Activated CD4-positive, alpha-beta T cell treated with anti-CD3 and anti-CD28 coated beads, Interleukin-2, amount 50 U/mL, for 4 hours (primary cell): ENCODE data around the gene PDGFB.

Experiments used
- DNase-seq, 2 experiments: peaks; one replicate each; pipeline ENCODE4 v3.0.0-alpha.2; 2020

Gene PDGFB

DNA sequence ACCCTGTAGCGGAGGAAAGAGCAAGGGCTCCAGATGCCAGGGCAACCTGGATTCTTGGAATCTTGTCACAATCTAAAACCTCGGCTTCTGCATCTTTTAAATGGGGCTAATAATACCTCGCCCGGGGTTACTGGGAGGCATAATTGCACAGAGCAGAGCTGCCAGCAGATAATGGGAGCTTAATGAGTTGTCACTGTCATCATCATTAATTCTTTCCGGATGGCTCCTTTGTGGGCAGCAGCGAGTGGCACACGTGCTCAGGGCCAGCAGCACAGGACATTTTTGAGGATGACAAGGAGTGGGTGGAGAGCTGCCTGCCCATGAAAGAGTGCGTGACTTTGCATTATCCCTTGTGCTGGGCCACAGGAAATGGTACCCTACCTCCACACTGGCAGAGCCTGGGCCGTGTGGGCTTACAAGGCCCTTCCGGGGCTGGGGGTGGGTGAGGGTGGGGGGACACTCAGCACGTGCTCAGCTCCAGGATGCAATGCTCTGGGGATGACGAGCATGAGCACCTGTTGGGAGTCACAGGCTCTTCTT, 5.7 kb downstream of the PDGFB start:
- no peak for DNase-seq

DNA sequence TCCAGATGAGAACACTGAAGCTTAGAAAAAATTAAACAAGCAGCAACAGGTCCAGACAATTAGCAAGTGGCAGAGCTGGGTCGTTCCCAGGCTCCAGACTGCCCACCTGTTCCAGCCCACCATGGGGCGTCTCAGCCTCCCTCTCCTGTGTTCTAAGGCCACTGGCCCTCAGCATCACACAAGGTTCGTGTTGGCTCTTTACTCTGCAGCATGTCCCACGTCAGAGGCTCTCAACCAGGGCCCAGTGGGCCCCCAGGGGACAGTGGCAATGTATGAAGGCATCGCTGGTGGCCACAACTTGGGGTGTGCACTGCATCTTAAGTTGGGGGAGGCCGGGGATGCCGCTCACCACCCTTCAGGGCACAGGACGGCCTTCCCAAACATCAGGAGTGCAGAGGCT, 6.2 kb downstream of the PDGFB start:
- no peak for DNase-seq

DNA sequence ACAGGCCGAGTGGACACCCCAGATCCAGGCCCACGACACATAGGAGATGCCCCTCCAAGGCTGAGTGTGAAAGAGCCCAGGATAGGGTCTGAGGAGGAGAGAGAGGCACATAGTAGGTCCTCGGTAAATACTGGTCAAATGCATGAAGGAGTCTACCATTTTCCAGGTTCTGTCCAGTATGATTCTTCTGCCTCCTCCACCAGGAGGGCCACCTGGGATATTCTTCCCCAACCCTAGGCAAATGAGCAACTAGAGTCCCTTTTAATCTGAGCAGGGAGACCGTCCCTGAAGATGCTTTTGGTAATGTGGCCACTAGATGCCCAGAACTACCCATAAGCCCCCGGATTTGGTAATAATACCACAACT, 6.7 kb downstream of the PDGFB start:
- no peak for DNase-seq

DNA sequence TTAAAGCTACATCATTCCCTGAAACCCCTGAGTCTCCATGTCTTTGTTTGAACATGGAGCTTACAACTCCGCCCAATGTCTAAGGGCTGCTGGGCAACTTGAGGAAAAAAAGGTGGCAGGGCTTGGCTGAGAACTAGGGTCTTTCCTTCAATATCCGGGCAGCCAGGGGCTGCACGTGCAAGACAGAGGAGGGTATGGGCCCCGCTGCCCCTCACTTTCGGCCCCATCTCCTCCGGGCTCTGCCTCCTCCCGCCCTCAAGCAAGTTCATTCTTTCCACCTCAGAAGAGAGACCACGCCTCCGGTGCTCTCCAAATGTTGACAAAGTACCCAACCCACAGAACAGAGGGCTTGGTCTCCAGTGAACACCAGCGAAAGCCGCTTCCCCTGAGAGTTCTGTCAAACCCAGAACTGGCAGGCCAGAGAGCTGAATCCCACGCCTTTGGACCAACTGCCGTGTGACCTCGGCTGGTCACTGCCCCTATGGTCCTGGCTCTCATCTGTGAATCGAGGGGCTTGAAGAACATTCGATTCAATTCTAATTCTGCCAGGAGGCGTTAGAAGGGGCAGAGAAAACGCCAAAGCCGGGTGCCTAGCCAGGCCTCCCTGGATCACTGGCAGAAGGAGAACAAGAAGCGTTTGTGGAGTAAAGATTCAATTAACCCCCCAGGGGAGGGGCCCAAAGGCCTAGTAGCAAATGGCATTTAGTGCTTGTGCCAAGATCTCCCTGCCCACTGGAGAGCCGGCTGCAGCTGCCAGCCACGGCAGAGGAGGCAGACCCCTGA, 7.3 kb downstream of the PDGFB start:
- no peak for DNase-seq

DNA sequence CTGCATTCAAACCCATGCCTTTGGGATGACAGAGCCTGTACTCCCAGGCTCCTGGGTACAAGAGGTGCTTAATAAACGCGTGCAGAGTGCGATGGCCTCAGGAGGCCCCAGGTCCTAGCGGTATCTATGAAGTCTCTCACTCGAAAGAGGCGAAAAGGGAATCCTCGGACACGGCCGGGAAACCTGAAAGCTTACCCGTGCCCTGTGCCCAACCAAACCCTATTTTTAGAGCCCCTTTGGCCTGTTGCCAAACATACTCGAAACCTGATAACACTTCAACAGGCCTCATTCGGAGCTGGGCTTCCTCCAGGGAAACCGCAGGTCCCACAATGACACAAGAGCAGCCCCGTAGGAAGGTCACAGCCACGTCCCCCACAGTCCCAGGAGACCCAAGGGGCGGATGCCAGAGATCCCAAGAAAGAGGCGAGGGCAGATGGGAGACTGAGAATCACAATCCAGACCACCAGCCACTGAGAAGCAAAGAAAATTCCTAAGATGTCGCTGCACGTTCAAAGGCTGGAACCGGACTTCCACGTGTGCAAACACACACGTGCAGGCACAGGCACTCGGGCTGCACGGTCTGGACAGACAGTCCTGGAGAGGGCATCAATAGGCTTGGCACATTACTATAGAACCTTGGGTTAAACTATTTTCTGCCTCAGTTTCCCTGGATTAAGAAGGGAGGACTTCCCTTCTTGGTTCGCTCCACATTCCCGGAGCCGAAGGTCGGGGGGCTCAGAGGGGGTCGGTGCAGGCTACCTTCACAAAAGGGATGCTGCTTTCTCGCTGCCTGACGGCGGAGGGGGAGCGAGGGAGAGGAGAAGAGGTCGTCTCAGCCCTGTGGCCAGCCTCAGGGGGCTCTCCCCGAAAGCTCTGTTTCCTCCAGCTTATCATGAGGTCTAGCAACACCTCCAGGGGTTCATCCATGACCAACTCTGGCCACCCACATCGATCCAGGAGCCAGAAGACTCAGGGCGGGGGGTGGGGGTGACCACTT, 8.2 kb downstream of the PDGFB start:
- no peak for DNase-seq

DNA sequence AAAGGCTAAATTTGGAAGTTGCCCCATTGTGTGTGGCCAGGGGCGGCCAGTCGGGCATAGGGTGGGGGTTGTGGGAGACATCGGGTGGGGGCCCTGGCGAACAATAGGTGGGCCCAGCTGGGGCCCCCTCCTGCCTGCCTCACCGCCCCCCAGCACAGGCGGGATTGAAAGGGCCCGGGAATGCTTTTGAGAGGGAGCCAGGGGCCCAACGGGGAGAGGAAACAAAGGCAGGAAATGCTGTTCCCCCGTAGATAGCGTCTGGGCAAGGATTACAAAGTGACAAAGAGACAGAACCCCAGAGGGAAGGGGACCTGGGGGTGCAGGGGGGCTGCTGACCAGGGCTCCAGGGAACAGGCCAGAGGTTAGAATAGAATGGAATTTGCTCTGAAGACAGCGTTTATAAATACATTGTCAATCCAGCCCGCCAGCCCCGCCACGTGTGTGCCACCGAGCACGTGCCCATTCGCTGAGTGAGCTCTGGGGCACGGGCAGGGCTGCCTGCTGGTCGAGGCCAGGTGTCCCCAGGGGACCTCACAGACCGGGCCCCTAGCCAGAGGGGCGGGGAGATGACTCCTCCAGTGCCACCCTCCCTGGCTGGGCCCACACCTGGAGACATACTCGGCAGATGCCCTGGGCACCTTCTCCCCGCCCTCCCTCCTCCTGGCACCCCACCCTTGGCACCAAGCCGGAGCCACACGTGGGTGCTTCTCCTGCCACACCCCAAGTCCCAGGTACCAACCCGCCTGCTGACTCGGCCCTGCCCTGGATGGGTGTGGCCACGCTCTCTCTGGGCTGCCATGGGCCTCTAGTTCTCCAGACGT, 9.7 kb downstream of the PDGFB start:
- DNase-seq: no peak

DNA sequence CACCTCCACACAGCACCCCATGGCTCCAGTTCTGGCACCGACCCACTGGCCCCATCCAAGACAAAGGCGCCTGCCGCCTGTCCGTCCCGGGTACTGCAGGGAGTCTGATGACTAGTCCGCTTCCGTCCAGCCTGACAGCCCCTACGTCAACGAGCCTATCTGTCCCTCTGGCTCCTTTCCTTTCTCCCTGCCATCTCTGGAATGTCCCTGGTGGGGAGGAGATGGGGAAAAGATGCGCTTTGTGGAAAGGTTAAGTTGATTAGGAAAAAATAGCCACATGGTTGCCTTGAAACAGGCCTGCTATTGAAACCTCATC, 10.4 kb downstream of the PDGFB start:
- DNase-seq: no peak

DNA sequence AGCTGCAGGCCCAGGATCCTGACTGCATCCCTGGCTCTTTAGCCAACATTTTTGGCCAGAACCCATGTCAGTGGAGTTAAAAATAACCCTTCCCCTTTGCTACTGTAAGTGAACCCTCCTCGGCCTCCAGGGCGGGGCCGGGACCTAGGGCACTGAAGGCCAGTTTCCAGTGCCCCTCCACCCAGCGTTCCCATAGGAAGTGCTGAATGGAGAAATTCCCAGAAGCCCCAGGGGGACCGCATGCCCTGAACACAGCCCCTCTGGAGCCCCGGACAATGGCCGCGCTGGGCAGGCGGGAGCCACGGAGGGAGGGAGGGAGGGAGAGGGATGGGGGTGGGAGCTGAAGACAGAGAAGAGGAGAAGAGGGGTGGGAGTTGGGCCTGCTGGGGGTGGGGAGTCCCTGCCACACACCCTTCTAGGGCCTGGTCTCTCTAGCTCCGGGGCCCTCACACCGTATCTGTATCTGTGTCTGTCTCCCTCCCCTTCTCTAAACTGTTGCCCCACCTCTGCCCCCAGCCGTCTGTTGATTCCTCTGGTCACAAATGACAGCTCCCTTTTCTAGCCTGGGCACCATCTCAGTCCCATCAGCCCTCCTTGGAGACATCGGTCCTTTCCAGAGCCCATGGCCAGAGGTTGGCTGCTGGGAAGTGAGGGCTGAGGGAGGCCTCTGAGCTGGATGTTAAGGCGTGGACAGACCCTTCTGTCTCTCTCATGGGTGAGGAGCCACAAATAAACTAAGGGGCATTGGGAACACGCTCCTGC, 10.9 kb downstream of the PDGFB start:
- no peak for DNase-seq

DNA sequence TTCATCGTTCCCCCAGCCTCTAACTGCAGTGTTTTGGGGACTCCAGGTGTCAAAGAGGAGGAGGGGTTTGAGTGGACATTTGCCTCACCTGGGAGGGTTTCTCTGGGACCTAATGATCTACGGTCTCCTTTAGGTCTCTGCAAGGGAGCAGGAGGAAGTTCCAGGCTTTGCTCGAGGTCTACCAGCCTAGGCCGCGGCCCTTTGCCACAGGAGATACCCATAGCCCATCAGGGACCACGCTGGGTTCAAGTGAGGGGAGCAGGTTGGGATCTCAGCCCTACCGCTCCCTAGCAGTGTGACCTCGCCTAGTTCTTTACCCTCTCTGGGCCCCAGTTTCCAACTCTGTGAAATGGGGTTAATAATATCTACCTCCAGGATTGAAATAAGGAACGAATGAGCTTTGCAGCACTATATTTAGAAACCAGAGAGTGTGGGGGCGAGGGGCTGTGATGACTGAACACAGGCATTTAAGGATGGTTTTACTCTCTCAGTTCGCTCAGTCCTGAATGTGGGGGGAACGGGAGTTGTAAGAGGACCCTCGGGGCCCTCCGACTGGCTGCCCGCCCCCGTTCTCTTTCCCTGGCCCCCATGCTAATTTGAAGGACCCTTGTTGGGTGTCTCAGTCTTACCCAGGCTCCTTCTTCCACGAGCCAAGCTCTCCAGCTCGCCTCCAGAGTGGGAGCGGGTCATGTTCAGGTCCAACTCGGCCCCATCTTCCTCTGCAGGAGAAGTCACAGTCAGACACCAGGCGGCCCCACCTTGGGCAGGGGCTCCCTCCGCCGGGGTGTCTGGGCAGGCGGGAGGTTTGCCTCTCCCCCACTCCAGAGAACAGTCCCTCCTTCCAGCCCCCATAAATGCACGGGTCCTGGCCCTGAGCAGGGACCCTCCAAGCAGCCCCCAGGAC, 11.7 kb downstream of the PDGFB start:
- no peak for DNase-seq

GRCh38 chr22:39232246-39232645, 12.5 kb downstream of the PDGFB start:
- no peak for DNase-seq

GRCh38 chr22:39231197-39231950, 13.4 kb downstream of the PDGFB start:
- no peak for DNase-seq

DNA sequence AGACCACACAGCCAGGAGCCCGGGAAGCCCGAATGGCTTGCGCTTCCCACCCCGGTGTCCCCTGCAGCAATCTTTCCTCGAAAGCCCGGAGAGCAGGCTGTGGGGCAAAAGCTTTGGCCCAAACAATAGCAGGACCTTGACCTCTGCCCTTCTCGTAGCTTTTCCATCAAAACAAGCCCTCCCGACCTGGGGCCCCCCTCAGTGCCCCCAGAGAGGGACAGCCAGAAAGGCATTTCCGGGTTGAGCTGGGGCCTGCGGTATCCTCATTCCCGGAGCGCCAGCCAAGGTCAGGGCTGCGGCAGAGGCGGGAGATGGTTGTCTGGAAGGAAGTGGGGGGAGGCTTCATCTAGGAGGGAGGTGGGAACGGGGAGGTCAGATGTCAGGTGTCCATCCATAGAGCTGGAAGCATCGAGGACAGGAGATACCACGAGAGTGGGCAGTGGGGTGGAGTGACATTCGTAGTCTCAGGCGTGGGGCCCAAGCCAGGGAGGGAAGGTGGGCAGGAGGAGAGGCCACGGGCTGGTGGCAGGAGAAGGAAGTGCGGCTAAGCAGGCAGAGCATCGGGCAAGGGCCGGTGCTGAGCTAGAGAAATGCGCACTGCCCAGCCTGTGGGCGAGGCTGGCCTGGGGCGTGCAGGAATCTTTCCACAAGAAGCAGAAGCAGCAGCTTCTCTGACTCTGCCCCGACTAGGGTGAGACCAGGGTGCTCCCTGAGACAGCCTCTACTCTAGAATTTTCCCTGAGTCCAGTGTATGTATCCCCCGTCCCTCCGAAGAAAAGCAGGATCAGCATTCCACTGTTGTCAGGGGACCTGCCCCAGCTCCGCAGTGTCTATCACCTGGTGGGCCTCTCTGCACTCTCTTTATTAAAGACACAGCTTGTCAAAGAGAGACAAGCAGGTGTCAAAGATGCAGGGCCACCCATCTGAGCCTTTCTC, 14.3 kb downstream of the PDGFB start:
- no peak for DNase-seq

DNA sequence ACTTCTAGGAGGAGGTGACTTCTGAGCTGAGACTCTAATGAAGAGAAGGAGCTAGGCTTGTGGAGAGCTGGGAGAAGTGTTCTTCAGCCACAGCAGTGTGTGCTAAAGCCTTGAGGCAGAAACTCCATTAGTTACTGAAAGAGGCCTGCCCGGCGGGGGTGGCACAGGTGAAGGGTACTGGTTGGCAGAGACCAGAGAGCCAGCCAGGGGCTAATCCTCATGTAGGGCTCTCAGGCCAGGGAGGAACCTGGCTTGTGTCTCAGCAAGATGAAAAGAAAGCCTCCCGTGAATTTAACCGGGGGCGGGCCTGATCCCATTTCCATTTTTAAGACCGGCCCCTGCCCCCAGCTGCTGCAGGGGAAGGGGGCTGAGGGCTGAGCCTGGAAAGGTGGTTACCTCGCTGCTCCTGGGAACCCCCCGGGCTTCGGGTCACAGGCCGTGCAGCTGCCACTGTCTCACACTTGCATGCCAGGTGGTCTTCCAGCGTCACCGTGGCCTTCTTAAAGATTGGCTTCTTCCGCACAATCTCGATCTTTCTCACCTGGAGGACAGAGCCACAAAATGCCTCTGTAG, 15.0 kb downstream of the PDGFB start:
- no peak for DNase-seq

DNA sequence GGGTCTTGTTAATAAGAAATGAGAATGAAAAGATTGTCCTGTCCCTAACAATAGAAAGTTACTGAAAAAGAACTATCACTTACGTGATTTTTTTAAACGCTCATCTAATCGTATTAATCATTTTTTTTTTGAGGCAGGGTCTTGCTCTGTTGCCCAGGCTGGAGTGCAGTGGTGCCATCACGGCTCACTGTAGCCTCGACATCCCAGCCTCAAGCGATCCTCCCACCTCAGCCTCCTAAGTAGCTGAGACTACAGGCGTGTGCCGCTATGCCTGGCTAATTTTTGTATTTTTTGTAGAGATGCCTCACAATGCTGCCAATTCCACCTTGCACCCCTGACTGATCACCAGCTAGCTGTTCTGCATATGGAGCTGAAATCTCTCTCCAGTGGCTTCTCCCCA, 15.7 kb downstream of the PDGFB start:
- no peak for DNase-seq

DNA sequence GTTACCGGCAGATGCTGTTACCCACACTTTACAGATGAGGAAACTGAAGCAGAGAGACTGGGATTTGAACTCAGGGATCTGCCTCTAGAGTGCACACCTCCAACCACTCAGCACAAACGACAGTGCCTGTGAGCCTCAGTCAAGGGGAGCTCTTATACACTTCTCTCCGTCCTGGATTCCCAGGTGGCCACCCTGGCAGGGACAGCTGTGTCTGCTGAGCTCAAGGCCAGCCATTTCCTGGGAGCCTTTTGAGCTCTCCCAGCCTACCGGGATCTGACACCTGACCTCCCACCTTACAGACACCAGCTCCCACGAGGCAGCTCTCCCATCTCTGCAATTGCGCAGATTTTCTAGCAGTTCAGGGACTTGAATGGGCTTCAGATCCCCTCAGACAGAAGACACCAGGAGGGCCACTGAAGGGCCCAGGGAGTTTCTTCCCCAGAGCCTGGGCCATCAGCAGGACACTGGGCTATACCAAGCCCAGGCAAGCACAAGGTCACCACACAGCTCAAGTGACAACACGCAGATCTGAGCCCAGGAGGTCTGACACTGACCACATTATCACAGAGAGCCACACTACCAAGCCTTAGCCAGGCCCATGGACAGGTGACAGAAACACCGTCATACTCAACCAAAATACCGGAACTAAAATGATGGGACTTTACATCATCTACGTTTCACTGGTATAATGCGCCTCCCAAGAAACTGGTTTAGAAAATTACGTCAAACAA, 17.1 kb downstream of the PDGFB start:
- DNase-seq: no peak

- DNase-seq: no peak
These were observed 18.4 kb downstream of the PDGFB start for GRCh38 chr22:39226353-39226752.

DNA sequence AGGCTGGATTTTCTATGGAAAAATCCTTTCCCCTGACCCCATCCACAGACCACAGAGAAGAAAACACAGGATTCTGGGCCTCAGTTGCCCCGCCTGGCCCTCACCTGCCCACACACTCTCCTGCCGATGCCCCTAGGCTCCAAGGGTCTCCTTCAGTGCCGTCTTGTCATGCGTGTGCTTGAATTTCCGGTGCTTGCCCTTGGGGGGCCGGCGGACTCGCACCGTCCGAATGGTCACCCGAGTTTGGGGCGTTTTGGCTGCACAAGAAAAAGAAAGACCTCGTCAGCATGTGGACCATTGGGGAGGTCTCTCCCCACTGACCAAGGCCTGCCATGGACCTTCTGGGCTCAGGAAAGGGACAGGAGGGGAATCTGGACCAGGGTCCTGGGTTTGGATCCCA, 19.2 kb downstream of the PDGFB start:
- no peak for DNase-seq

DNA sequence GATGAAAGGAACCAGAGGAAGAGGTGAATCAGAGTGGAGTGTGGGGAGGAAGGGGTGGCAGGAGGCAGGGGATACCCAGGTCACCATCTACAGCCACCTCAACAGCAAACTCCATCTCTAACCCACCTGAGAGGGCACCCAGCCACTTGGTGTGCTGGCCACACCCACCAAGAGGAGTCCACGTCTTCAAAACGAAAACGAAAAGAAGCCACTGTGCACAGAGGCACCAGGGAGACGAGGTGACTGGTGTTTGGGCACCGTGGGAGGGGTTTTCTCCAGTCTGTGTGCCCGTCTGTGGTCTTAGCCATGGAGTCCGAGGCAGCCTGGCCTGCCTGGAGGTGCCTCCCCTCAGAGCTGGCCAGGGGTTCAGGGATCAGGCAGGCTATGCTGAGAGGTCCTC, 20.2 kb downstream of the PDGFB start:
- DNase-seq: no peak
